Stimulated activated CD8-positive, alpha-beta memory T cell treated with anti-CD3 and anti-CD28 coated beads, Interleukin-12 subunit alpha, Interleukin-12 subunit beta, amount 100 ng/mL, for 1 hour (primary cell): ENCODE measurements around the gene TMSB10.
"Not testable (repeated sequence)": the region's sequence is repeated elsewhere in the genome, so short reads cannot be mapped to it uniquely, and the experiment has no call there.

Experiments used
- DNase-seq: peaks from one replicate; pipeline ENCODE4 v3.0.0-alpha.2; 2020; ENCODE audit warnings: low read depth

TMSB10 gene

DNA sequence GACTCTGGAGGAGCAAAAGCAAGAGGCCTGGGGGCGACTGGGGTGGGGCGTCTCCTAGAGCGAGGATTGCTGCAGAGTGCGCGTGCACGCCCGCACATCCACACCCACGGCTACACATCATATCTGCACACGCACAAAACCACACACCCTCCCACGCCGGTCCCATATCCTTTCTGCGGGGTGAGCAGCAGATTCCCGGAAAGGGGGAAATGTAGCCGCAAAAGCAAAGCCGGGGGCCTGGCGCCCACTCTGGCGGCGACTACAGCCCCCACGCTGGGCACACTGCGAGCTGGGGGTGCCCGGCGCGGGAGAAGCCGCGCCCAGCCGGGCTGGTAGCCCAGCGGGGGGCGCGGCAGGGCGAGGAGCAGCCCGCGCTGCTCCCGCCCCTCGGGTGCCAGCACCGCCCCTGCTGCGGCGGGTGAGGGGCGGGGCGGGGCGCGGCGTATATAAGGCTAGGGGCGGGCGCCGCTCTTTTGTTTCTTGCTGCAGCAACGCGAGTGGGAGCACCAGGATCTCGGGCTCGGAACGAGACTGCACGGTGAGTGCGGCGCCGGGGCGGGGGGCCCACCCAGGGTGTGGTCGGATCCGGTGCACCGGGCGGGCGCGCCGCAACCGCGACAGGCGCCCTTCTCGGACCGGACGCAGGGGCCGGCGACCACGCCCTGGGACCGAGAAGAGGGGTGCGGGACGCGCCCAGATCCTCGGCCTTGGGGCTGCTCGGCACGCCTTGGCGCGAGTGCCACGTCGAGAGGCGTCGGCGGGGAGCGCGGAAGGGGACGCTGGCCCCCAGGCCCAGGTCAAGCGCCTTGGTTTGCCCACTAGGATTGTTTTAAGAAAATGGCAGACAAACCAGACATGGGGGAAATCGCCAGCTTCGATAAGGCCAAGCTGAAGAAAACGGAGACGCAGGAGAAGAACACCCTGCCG lies at the start of gene TMSB10:
Gene TMSB10, plus strand, starts transcription at position 476 of the 927 bp plus-strand sequence.
- peak; percentile 85 for DNase-seq

DNA sequence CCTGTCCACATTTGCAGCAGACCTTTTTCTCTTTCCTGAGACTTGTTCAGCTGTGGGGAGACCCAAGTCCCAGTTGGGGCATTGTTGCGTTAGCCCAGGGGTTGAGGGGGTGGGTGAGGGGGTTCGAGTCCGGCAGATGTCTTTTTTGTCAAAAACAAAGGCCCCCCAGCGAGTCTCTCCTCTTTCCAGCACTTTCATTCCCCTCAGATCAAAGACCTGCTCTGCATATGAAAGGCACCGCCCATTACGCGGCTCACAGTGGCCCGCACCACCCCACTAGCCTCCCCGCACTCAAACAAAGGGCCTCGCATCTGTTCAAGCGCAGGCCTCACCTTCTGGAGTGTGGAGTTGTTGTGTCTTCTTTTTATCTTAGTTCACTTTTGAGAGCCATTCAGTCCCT lies 49.7 kb upstream of the TMSB10 start:
- DNase-seq = no peak

DNA sequence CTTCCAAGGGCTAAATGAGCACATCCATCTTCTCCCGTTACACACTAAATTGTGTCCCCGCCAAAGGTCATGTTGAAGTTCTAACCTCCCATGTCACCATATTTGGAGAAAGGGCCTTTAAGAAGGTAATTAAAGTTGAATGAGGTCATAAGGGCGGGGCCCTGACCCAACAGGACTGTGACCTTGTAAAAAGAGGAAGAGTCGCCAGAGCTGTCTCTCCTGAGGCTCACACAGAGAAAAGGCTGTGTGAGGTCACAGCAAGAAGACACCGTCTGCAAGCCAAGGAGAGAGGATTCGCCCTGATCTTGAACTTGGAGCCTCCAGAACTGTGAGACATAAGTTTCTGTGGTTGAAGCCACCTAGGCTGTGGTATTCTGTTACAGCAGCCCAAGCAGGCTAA lies 48.7 kb upstream of the TMSB10 start:
- DNase-seq = no peak

DNA sequence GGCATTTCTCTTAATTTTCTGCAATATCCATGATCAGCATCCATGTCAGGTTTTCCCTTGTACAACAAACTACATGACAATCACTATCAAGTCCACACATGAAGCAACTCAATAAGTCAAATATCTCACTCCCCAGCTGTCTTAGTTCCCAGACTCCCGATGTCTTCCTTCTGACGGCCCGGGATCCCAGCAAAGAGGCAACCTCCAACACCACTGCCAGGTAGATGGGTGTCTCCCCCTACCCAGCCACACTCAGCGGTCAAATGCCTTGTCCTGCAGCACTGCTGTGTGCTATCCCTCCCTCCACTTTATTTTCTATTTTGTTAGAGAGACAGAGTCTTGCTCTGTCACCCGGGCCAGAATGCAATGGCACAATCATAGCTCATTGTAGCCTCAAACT lies 47.9 kb upstream of the TMSB10 start:
- no peak for DNase-seq

DNA sequence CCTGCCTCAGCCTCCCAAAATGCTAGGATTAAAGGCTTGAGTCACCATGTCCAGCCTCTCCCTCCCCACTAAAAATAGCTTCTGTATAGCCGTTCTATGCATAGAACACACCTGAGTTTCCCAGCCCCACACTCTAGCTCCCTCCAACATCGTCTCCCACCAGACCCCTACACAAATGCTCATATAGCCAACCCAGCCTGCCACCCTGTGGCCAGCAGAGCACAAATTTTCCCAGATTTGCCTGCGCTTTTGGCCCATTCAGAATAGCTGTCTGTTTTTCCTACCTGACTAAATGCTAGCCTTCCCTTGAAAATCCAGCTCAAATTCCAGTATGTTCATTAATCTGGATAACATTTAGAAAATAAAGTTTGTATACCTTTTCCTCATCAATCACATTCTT lies 47.3 kb upstream of the TMSB10 start:
- DNase-seq = no peak

DNA sequence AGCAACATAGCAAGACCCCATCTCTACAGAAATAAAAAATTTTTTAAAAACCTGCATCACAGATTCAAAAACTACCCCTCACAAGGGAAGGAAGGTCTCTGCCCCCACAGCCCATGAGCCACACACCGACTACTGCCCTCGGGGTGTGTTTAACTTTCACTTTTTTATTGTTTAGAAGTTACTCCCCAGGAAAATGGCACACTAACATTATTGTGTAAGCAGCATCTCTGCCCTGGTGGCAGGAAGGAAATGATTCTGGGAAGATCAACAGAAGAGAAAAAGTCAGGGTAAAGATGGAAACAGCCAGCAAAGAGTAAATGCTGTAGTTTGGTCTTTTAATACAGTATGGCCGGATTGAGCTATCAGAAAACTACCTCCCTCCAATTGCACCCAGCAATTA lies 46.5 kb upstream of the TMSB10 start:
- DNase-seq = no peak

DNA sequence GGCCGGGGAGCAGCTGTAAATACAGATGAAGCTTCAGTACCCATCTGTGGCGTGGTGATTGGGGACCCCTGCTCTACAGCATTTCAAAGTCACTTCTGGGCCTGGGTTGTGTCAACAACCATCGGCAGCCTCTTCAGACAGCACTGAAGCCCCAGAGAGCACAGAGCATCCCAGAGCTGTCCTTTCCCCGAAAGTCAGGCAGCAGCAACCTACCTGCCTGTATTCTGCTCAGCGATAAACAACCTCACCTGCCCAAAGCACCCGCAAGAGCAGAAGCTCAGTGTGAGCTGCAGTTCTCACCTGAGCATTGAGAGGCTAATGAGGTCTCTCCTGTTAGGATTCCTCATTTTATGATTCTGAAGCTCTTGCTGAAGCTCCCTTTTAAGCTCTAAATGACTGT lies 43.9 kb upstream of the TMSB10 start:
- DNase-seq = no peak

DNA sequence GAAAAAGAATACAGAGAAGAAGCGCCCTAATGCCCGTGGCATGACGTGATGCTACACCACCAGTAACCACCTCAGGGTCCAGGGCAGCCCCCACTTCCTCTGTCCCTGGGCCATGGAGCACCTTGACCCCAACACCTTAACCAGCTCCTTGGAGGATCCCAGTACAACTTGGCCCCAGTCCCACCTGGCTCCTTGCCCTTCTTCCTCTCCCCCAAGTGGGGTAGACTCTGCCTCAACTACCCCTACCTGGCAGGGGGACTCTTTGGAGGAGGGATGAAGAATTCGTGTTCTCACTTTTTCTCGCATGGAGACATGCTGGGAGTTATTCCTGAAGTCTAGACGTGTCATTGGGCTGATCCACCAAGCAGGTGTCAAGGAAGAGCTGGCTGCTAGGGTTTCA lies 43.5 kb upstream of the TMSB10 start:
- no peak for DNase-seq

DNA sequence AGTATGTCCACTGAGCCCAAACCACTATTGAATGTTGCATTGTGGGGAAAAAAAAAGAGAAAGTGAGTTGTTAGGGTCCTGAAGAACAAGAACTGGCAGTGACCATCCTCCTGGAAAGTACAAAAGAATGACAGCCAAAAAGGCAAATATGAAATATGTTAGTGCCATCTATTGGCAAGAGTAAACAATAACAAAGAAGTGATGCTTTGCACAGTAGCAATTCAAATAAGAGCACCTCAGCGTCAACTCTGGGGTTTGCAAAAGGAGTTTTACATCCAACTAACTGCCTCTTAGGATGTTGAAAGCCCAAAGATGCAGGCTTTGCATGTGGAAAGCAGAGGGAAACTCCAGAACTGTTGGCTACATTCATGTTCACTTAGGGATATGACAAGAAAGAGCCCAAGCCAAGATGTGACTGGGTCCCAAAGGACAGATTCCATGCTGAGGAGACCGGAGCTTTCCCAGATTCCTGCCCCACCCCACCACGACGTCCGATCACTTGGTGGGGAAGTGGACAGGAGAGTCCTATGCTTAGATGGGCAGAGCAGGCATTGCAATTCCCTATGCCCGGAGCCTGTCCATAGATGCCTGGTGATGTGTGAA lies 40.2 kb upstream of the TMSB10 start:
- no peak for DNase-seq

DNA sequence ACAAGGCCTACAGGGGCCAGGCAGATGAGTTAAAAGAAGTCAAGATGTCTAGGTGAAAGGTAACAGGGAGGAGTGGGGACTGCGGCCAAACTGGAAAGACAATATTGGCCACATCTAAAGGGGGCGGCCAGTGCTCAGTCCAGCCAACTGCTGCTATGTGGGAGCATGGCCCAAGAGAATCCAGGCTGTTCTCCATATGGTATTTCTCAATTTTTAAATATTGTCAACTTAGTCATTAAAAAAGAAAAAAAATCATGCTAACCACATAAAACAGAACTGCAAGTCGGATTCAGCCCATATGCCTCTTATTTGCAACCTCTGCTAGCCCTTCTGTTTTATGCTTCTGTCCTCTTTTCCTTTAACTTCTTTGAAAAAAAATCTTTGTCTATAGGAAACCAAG lies 39.3 kb upstream of the TMSB10 start:
- DNase-seq = no peak

DNA sequence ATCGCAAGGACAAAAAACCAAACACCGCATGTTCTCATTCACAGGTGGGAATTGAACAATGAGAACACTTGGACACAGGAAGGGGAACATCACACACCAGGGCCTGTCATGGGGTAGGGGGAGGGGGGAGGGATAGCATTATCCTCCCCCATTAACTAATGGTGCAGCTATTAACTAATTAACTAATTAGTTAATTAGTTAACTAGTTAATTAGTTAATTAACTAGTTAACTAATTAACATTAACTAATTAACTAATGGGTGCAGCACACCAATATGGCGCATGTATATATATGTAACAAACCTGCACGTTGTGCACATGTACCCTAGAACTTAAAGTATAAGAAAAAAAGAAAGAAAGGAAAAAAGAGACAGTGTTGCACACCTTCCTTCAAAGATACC lies 37.1 kb upstream of the TMSB10 start:
- not testable (repeated sequence) for DNase-seq

DNA sequence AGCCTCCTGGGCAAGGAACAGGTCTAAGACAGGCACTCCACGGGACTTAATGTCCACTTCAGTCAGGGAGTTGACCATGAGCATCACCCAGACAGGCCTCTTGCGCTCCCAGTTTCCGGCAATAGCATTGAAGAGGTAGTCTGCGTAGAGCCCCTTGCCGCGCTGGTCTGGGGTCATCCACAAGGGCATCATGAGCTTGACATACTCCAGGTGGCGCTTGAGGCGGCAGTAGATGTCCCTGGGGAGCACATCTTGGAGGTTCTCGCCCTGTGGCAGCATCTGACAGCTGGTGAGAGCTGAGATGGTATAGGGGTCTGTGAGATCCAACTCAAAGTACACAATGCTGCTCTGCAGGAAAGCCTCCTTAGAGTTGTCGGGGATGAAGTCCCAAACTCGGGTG lies 35.1 kb upstream of the TMSB10 start:
- no peak for DNase-seq

DNA sequence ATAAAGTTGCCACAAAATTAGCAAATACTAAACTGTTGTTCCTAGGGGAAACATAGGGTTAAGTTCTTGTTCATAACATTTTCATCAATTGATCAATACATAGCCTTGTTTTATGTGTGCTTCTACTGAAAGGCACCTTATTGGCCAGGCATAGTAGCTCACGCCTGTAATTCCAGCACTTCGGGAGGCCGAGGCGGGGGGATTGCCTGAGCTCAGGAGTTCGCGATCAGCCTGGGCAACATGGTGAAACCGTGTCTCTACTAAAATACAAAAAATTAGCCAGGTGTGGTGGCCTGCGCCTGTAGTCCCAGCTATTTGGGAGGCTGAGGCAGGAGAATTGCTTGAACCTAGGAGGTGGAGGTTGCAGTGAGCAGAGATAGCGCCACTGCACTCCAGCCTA lies 32.8 kb upstream of the TMSB10 start:
- DNase-seq = not testable (repeated sequence)

DNA sequence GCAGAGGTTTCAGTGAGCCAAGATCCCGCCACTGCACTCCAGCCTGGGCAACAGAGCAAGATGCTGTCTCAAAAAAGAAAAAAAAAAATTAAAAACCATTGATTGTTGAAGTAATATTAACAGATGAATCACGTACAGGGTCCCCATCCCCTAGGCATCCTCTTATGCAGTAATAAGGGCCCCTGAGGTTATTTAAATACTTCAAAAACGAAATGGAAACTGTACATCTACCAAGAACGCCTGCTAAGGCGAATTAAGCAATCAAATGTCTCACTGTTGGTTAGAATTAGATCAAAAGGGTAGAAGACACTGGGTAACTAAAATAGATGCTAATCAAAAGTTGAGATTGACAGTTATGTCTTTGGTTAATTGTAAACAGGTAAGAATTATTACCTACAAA lies 32.1 kb upstream of the TMSB10 start:
- DNase-seq = no peak

DNA sequence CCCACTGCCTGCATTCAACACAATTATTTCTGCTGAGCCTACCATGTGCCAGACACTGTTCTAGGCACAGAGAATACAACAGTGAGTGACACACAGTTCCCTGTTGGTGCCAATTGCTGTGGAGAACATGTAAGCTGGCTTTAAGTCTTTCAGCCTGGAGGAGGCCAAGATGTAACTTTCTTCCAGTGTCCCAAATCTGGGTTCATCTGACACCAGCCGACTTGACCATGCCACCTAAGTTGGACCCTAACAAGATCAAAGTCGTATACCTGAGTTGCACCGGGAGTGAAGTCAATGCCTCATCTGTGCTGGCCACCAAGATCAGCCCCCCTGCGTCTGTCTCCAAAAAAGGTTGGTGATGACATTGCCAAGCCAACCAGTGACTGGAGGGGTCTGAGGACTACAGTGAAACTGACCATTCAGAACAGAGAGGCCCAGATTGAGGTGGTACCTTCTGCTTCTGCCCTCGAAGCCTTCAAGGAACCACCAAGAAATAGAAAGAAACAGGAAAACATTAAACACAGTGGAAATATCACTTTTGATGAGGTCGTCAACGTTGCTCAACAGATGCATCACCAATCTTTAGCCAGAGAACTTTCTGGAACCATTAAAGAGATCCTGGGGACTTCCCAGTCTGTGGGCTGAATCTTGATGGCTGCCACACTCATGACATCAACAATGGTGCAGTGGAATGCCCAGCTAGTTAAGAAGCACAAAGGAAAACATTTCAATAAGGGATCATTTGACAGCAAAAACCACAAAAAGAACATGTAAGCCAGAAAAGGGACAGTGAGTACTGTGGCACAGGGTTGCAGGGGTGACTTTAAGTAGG lies 30.9 kb upstream of the TMSB10 start:
- DNase-seq = no peak

DNA sequence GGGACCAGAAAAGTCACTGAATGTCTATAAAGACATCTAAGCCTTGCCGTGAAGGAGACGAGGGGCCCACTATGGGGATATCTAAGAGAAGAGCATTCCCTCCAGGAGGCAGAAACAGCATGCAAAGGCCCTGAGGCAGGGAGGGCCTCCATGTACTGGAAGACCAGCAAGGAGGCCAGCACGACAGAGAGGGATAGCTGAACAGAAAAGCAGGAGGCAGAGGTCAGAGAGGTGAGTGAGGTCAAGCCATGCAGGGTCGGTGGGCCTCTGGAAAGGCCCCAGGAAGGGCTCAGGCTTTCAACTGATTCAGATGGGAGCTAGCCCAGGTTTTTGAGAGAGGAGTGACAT lies 30.3 kb upstream of the TMSB10 start:
- no peak for DNase-seq

DNA sequence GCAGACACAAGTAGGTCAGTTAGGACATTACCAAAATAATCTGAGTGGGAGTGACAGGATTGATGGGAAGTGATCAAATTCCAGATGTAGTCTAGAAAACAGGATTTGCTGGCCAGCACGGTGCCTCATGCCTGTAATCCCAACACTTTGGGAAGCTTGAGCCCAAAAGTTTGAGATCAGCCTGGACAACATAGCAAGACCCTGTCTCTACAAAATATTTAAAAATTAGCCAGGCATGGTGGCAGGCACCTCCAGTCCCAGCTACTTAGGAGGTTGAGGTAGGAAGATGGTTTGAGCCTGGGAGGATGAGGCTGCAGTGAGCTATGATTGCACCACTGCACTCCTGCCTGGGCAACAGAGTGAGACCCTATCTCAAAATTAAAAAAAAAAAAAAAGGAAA lies 29.8 kb upstream of the TMSB10 start:
- DNase-seq = not testable (repeated sequence)

DNA sequence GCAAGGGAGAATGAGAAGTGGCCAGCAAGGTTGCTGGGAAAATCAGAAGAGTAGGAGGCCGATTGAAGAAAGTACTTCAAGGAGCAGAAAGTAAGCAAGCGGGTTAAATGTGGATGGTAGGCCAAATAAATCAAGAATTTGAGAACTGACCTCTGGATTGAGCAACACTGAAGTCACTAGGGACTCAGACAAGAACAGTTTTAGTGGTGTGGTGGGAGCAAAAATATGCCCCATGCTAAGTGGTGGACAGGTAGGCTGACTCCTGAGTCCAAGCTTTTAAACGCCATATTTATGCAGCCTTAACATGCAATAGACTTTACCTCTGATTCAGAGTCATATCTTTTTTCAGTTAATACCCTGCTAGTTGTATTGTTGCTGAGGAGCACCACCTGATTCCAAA lies 29.1 kb upstream of the TMSB10 start:
- DNase-seq = no peak

DNA sequence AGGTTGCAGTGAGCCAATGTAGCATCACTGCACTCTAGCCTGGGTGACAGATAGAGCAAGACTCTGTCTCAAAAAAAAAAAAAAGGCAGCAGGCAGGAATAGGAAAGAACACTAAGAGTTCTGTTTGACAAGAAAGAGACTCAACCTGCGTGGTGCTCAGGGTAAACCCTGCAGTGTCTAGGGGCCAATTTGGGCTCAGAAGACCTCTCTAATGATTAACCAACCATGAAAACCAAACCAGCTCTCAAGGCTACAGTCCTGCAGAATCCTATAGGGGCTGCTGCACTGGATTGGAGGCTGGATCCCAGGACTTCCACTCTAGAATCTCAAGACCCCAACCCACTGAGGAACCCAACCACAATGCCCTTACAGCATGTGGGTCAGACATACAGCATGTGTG lies 27.0 kb upstream of the TMSB10 start:
- DNase-seq = no peak

DNA sequence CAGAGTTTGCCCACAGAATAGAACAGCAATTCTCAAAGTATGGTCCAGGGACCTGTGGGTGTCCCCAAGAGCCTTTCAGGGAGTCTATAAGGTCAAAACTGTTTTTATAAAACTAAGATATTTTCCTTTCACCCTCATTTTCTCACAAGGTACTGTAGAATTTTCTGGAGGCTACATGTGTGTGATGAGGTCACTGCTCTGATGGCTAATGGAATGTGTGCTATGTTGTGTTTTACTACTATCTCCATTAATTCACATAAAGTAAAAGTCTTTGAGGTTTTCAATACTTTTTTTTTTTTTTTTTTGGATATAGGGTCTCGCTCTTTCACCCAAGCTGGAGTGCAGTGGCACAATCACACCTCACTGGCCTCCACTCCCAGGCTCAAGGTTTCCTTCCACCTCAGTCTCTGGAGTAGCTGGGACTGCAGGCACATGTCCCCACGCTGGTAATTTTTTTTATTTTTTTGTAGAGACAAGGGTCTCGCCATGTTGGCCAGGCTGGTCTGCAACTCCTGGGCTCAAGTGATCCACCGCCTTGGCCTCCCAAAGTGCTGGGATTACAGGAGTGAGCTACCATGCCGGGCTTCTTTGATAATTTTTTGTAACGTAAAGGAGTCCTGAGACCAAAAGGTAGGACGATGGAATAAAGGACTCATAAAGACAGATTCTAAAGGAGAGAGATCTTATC lies 26.4 kb upstream of the TMSB10 start:
- DNase-seq = no peak

DNA sequence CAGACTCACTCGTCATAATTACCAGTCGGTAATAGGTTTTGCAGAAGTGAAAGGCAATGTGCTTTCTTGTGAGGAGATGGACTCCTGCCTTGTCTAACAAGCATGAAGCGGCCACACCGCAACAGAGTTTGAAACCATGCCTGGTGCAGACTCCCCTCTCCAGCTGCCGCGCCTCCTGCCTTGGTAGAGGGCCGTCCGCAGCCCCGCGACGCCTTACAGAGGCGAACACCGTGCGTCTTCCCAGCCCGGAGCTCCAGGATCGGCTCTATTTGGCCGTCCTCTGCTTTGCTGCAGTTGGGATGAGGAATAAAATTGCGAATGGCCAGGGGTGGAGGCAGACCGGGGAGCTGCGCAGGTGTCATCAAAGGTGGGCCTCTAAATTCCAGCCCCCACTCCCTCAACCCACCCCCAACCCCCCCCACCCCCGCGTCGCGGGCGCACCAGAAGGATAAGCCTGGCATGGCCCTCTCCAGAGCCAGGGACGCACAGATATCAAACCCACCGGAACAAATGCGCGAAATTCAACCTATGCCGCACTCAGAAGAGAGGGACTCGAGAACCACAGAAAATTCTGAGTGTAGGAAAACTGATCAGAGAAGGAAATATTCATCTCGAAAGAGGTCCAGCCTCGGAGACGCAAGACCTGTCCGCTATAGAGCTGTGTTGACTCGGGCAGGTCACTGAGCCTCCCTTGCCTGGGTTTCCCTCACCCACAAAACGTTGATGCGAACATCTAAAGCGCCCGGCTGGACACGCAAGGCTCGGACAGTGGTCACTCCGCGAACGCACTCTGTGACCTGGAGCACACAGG lies 25.7 kb upstream of the TMSB10 start:
- no peak for DNase-seq

DNA sequence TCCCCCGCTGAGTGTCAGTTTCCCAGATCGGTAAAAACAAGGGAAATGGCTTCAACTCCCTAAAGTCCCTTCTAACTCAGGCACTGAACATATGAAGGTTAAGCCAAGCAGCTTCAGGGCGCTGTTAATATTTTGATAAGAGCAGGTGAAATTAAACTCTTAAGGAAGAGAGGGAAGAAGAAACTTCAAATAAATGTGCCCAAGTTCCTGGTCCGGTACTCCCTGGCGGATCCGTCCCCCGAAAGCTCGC lies 25.1 kb upstream of the TMSB10 start:
- DNase-seq = no peak
